ENCODE results near the gene SPTB.

GRCh38 chr14:64753374-64753773 is 126.3 kb downstream of the SPTB start:
- TF ChIP-seq, protein P1, sequence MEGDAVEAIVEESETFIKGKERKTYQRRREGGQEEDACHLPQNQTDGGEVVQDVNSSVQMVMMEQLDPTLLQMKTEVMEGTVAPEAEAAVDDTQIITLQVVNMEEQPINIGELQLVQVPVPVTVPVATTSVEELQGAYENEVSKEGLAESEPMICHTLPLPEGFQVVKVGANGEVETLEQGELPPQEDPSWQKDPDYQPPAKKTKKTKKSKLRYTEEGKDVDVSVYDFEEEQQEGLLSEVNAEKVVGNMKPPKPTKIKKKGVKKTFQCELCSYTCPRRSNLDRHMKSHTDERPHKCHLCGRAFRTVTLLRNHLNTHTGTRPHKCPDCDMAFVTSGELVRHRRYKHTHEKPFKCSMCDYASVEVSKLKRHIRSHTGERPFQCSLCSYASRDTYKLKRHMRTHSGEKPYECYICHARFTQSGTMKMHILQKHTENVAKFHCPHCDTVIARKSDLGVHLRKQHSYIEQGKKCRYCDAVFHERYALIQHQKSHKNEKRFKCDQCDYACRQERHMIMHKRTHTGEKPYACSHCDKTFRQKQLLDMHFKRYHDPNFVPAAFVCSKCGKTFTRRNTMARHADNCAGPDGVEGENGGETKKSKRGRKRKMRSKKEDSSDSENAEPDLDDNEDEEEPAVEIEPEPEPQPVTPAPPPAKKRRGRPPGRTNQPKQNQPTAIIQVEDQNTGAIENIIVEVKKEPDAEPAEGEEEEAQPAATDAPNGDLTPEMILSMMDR (IDR thresholded peaks at IDR 0.05; ENCODE audit: poor library complexity): no peak
- TF ChIP-seq EZH2 (IDR thresholded peaks at IDR 0.05; ENCODE audit: borderline replicate concordance): no peak
- TF ChIP-seq EZH2phosphoT487 (IDR thresholded peaks at IDR 0.05; ENCODE audit: low read depth, severe bottlenecking, unreplicated experiment): no peak

All from hepatocyte (in vitro differentiated cells).